Effector memory CD4-positive, alpha-beta T cell (primary cell): ENCODE results near the gene GTF2A1.
"Not testable (repeated sequence)": the region's sequence is repeated elsewhere in the genome, so short reads cannot be mapped to it uniquely, and the experiment has no call there.

Experiments used
- DNase-seq, 3 donors: peaks; one replicate each; pipeline ENCODE4 v3.0.0-alpha.2; 2020
- H3K27ac ChIP-seq: 2 replicates; pipeline ENCODE4 v1.7.0; 2013; ENCODE audit warnings: mild to moderate bottlenecking, low read length, moderate library complexity; ENCODE audit not compliant: insufficient read depth, poor library complexity, severe bottlenecking
- H3K27me3 ChIP-seq: replicated peaks from 2 replicates; pipeline ENCODE4 v1.7.0; 2013; ENCODE audit warnings: mild to moderate bottlenecking, low read length; ENCODE audit not compliant: insufficient read depth, control insufficient read depth, poor library complexity, severe bottlenecking
- H3K36me3 ChIP-seq: 2 replicates; pipeline ENCODE4 v1.7.0; 2013; ENCODE audit warnings: mild to moderate bottlenecking, low read length, moderate library complexity; ENCODE audit not compliant: control insufficient read depth, insufficient read depth
- H3K4me1 ChIP-seq: 2 replicates; pipeline ENCODE4 v1.7.0; 2013; ENCODE audit warnings: low read length, mild to moderate bottlenecking; ENCODE audit not compliant: control insufficient read depth, insufficient read depth, poor library complexity, severe bottlenecking
- H3K4me3 ChIP-seq: 2 replicates; pipeline ENCODE4 v1.7.0; 2013; ENCODE audit warnings: low read length, low read depth, mild to moderate bottlenecking; ENCODE audit not compliant: insufficient read depth, poor library complexity, severe bottlenecking
- H3K9me3 ChIP-seq: 2 replicates; pipeline ENCODE4 v1.7.0; 2013; ENCODE audit warnings: mild to moderate bottlenecking, low read length, moderate library complexity; ENCODE audit not compliant: control insufficient read depth

GTF2A1 gene

GRCh38 chr14:81256289-81256960 lies 35.7 kb upstream of the GTF2A1 start:
- no peaks in the 10 kb centered on the region for H3K36me3 ChIP-seq
- H3K4me3 ChIP-seq = no peak overlapping the region
- H3K27ac ChIP-seq = no peak overlapping the region
- no peak for DNase-seq
- H3K4me1 ChIP-seq = no peaks in the 10 kb centered on the region
- H3K9me3 ChIP-seq = no peaks in the 10 kb centered on the region
- H3K27me3 ChIP-seq = no peaks in the 10 kb centered on the region

- no peak overlapping the region for H3K27ac ChIP-seq
- no peak for DNase-seq
- no peaks in the 10 kb centered on the region for H3K27me3 ChIP-seq
- no peaks in the 10 kb centered on the region for H3K9me3 ChIP-seq
- no peaks in the 10 kb centered on the region for H3K36me3 ChIP-seq
- H3K4me3 ChIP-seq = no peak overlapping the region
- H3K4me1 ChIP-seq = no peaks in the 10 kb centered on the region
Observed at GRCh38 chr14:81252278-81252677, 31.5 kb upstream of the GTF2A1 start.

GRCh38 chr14:81247271-81247766 lies 26.6 kb upstream of the GTF2A1 start:
- Histone ChIP-seq H3K36me3 (no peaks in the 10 kb centered on the region), H3K9me3 (no peaks in the 10 kb centered on the region), H3K27ac (no peak overlapping the region), H3K4me1 (no peaks in the 10 kb centered on the region), H3K4me3 (no peak overlapping the region), H3K27me3 (no peaks in the 10 kb centered on the region)
- no peak for DNase-seq

GRCh38 chr14:81246461-81247270 lies 25.9 kb upstream of the GTF2A1 start:
- DNase-seq = no peak
- Histone ChIP-seq H3K4me3 (no peak overlapping the region), H3K9me3 (no peaks in the 10 kb centered on the region), H3K36me3 (no peaks in the 10 kb centered on the region), H3K4me1 (no peaks in the 10 kb centered on the region), H3K27ac (no peak overlapping the region), H3K27me3 (no peaks in the 10 kb centered on the region)

- H3K9me3 ChIP-seq = no peaks in the 10 kb centered on the region
Observed at GRCh38 chr14:81245771-81246170, 25.0 kb upstream of the GTF2A1 start.

GRCh38 chr14:81244431-81244830 lies 23.7 kb upstream of the GTF2A1 start:
- not testable (repeated sequence) for H3K9me3 ChIP-seq, DNase-seq, H3K27ac ChIP-seq, H3K4me1 ChIP-seq, H3K27me3 ChIP-seq, H3K4me3 ChIP-seq, H3K36me3 ChIP-seq

More at GRCh38 chr14:81245771-81246170, 25.0 kb upstream of the GTF2A1 start:
- Histone ChIP-seq H3K27ac (no peak overlapping the region), H3K4me1 (no peaks in the 10 kb centered on the region), H3K36me3 (no peaks in the 10 kb centered on the region), H3K27me3 (no peaks in the 10 kb centered on the region), H3K4me3 (no peak overlapping the region)
- no peak for DNase-seq

- H3K4me1 ChIP-seq = no peaks in the 10 kb centered on the region
- no peaks in the 10 kb centered on the region for H3K9me3 ChIP-seq
- DNase-seq = no peak
- H3K4me3 ChIP-seq = no peak overlapping the region
- no peak overlapping the region for H3K27ac ChIP-seq
- no peaks in the 10 kb centered on the region for H3K36me3 ChIP-seq
- no peaks in the 10 kb centered on the region for H3K27me3 ChIP-seq
Observed at GRCh38 chr14:81243499-81243898, 22.7 kb upstream of the GTF2A1 start.

- DNase-seq, H3K36me3 ChIP-seq, H3K4me1 ChIP-seq, H3K9me3 ChIP-seq, H3K27me3 ChIP-seq, H3K27ac ChIP-seq, H3K4me3 ChIP-seq: not testable (repeated sequence)
Observed at GRCh38 chr14:81236849-81237248, 16.1 kb upstream of the GTF2A1 start.

- no peaks in the 10 kb centered on the region for H3K36me3 ChIP-seq
- H3K4me3 ChIP-seq = no peak overlapping the region
- no peak overlapping the region for H3K27ac ChIP-seq
- H3K27me3 ChIP-seq = no peaks in the 10 kb centered on the region
- no peaks in the 10 kb centered on the region for H3K4me1 ChIP-seq
- DNase-seq = no peak
- no peaks in the 10 kb centered on the region for H3K9me3 ChIP-seq
Observed at GRCh38 chr14:81236138-81236537, 15.4 kb upstream of the GTF2A1 start.

GRCh38 chr14:81235096-81235495 lies 14.3 kb upstream of the GTF2A1 start:
- no peak overlapping the region for H3K4me3 ChIP-seq
- H3K9me3 ChIP-seq = no peaks in the 10 kb centered on the region
- no peaks in the 10 kb centered on the region for H3K27me3 ChIP-seq
- H3K4me1 ChIP-seq = no peaks in the 10 kb centered on the region
- H3K36me3 ChIP-seq = no peaks in the 10 kb centered on the region
- DNase-seq = no peak
- no peak overlapping the region for H3K27ac ChIP-seq
